ENCODE measurements around the gene SDCBP2.

DNA sequence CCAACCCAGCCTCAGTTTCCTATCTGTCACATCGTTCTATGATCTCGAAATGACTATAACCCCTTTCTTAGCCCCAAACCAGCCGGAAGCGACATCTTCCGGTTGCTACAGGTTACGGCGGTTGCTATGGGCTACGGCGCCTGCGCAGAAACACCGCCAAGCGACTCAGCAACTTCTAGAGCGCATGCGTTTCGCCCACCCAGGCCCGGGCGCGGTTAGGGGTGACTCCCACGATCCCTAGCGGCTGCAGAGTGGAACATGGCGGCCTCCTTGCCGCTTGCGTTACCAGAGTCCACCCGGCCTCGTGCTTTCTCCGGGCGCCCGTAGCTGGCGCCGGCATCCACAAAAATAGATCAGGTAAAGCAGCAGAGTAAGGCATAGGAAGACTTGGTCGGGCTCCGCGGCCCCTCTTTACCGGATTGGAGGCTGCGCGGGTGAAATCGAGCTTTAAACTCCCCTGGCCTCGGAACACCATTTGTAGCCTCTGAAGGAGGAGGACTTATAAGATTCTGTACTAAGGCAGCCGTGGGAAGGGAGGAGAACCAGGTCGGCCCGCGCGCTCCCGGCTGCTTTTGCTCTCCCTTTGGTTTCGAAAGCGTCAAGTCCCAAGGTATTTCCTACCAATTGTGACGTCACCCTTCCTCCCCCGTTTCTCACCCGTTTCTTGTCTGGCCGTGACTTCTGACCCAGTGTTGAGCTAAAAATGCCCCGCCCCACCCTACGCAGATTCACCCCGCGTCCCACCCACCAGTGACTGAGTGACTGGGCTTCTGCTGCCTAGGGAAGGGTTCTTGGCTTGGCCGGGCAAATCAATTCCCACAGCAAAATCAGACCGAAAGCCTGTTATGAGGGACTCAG is 3.5 kb downstream of the SDCBP2 start:
- TF ChIP-seq, protein P1, sequence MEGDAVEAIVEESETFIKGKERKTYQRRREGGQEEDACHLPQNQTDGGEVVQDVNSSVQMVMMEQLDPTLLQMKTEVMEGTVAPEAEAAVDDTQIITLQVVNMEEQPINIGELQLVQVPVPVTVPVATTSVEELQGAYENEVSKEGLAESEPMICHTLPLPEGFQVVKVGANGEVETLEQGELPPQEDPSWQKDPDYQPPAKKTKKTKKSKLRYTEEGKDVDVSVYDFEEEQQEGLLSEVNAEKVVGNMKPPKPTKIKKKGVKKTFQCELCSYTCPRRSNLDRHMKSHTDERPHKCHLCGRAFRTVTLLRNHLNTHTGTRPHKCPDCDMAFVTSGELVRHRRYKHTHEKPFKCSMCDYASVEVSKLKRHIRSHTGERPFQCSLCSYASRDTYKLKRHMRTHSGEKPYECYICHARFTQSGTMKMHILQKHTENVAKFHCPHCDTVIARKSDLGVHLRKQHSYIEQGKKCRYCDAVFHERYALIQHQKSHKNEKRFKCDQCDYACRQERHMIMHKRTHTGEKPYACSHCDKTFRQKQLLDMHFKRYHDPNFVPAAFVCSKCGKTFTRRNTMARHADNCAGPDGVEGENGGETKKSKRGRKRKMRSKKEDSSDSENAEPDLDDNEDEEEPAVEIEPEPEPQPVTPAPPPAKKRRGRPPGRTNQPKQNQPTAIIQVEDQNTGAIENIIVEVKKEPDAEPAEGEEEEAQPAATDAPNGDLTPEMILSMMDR (IDR thresholded peaks at IDR 0.05): 0 out of 2 replicates have a peak, but pooled peaks have one; percentile 7
- TF ChIP-seq ZFX (IDR thresholded peaks at IDR 0.05; ENCODE audit: borderline replicate concordance): no peak

Measured in 22Rv1 (cell line).